HG02884 (cell line): Measurements from ENCODE around the gene FAM240A.

Source experiments
- ATAC-seq: cut with Tn5 transposase; IDR thresholded peaks from one replicate; pipeline ENCODE4 v1.9.1; 2021; ENCODE audit warnings: mild to moderate bottlenecking, moderate library complexity; ENCODE audit not compliant: unreplicated experiment

FAM240A gene

DNA sequence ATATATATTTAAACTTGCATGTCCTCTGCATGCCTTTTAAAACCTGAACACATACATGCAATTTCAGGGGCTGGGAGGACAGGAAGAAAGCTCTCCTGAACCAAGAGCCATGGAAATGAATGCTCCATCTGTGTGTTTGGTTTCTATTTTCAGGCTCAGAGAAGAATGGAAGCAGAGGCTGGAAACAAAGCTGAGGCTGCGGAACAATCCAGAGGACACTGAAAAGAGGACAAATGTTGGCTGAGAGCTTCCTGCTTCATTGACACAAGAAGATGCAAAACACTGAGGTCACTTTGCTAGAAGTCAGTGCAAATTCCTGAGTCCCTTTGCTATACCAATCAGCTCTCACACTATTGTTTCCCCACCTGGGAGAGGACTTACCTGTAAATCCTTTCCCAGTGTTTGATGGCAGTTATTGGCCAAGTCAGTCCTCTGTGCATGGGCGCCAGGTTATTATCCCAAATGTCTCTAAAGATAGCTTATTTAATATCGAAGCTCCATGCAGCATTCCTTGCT, 12.7 kb downstream of the FAM240A start:
- ATAC-seq: no peak

DNA sequence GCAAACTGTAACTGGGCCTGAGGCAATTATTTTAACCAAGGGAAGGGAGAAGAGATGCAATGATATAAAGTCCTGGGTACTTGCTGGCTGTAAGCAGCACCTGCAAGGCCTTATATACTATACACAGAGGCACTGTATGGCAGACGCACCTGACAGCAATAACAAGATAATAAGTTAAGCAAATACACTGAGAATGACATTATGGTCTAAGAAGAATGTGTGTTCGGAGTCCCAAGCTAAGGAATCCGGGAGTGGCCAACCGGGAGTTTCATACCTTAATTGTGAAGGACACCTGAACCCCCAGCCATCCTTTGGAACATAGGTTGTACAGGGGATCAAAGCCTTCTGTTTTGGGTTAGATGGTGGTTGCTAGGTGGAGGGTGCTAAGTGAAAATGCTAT, 13.7 kb downstream of the FAM240A start:
- ATAC-seq: no peak

DNA sequence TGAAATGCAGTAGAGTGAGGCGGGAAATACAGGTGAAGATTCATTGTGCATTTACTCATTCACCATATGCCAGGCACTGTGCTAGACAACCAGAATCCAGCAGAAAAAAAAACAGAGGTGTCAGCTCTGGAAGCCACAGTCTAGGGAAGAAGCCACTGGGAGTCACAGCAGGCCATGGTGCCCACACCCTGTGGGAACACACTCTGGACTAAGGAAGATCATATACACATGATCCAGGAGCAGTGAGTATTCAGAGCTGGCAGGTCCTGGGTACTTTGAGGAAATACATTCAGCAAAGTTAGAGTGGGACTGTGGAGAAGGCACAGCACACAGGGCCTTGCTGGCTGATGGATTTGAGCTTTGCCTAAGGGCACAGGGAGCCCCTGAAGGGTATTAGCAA, 14.8 kb downstream of the FAM240A start:
- no peak for ATAC-seq

DNA sequence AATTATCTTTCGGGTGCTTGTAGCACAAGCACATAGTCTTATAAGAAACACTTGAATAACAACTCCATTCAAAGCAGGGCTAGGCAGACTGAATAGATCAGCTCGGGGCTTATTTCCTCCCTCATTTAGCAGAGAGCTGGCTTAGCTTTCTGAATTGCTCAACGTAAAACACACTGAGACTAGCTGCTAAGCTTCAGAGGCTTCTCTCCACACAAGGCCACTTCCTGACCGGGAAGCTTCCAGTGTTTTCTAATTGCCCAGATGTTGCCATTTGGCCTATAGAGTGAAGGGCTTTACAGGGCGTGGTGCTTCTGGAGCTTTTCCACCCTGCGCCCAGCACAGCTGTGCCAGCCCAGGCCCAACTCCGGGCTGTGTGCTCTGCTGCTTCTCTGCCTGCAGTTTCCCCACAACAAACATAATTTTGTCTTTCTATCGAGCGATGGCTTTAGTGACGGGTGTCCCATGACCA, 16.6 kb downstream of the FAM240A start:
- ATAC-seq: no peak

DNA sequence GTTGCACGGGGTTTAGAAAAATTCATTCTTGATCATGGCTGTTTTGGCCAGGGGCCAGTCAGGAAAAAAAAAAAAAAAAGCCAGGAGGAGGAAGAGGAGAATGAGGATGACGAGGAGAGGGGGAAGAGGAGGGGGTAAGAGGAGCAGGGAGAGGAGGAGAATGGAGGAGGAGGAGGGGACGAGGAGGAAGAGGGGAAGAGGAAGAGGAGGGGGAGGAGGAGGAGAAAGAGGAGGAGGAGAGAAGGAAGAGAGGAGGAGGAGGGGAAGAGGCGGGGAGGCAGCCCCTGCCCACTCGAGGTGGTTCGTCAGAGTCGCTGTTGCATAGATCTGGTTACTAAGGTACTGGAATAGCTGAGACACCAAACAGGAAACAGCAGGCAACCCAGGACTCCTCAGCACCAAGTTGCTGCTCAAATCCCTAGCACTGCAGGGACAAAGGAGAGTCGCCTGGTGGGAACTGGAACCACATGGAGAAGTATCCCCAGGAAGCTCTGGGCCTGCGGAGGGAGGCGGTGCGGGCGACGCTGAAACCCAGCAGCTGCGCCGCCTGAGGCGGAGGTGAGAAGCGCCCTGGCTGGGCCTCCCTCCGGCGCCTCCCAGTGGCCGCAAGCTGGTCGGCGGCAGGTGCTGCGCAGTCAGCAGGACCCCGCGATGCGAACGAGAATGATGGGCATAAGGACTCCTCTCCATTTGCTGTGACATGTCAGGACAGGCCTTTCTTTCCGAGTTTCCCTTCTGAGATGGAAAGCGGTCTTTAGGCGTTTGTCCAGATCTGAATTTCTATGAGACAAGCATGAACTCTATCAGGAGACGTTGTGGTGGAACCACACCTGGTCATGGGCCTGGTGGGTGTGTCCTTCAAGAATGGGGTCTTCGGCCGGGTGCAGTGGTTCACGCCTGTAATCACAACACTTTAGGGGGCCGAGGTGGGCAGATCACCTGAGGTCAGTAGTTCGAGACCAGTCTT, 17.5 kb downstream of the FAM240A start:
- peak; percentile 65 for ATAC-seq

DNA sequence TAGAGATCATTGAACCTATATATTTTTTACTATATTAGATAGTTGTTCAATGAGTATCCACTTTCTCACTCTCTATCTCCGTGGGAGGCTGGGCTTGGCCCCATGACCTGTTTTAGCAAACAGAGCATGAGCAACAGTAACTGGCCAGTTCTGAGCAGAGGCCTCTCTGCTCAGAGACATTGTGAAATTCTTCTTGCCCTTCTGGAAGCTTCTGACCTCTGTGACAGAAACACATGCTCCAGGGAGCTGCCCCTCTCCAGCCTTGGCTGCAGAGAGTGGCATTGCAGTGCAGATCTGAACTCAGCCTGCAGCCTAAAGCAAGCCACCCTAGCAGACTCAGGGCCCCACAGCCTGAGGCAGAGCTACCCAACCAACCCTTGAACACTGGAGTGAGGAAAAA, 20.5 kb downstream of the FAM240A start:
- ATAC-seq: no peak

DNA sequence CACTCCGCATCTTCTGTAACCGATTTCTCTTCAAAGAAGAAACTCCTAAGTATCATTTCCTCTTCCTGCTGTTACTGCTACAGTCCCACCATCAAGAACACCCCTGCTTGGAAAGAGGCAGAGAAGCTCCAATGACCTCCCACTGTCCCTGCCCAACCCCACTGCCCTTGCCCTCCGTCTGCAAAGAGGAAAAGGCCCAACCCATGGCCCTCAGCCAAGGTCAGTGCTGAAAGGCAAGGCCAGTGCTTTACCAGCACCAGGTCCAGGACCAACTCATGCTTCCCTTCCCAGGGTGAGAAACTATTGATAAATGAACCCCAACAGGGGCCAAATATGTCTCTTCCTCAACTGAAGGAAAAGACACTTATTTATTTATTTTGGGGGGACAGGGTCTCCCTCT, 22.5 kb downstream of the FAM240A start:
- ATAC-seq: no peak

DNA sequence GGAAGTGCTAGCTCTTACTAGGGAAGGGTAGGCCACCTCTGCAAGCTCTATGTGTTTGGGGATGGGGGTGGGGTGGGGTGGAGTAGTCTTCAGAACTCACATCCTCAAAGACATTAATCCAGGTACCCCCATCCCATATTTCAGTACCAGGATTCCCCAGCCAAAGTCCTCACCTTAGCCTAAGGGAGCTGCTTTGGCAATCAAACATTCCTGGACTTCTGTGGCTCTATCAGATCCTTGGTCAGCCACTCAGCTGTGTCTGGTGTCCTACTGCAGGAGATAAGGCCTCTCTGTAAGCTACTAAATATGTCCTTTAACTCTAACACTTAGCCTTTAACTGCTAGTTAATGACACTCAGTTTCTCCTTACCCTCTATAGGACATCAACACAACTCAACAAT, 26.9 kb downstream of the FAM240A start:
- ATAC-seq: no peak

DNA sequence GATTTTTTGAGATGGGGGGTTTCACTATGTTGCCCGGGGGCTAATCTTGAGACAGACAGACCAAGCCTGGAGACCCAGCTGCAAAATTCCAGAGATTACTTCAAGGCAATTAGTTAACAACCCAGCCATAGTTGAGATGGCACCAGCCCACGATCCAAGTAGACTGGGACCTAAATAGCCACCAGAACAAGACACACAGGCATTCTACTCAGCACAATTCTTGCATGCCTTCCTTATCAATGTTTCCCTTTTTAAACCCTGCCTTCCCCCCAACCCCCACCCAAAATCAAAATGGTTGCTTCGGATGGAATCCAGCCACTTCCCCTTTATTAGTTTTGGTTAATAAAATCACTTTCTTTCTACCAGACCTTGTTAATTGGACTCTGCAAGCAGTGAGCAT, 28.6 kb downstream of the FAM240A start:
- no peak for ATAC-seq

DNA sequence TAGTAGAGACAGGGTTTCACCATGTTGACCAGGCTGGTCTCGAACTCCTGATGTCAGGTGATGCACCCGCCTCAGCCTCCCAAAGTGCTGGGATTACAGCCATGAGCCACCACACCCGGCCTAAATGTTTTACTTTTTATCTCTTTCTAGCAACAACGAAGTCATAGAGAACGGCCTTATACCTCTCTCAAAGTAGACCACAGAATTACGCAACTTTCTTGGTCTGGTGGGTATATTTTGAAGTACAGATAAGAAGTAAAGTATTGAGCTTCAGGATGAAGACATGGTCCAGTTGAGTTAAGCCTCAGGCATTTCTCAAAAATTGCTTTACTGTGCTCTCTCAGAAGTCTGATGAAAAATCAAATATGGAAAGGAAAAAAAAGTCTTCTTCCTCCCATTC, 30.6 kb downstream of the FAM240A start:
- ATAC-seq: no peak

DNA sequence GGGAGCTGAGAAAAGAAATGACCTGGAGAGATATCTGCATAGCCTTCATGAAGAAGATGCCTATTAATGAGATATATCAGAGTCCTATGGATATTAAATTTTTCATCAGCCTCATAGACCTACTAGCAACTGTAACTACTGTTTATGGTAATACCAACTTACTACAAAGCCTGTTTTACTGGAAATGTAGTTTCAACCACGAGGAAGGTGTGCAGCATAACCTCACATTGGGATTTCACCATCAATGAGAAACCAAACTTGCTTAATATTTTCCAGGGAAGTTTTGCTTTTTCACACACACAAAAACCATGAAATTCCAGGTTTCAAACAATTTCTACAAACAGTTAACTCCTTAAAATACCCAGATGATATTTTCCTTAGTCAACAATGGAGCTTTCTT, 31.4 kb downstream of the FAM240A start:
- no peak for ATAC-seq

DNA sequence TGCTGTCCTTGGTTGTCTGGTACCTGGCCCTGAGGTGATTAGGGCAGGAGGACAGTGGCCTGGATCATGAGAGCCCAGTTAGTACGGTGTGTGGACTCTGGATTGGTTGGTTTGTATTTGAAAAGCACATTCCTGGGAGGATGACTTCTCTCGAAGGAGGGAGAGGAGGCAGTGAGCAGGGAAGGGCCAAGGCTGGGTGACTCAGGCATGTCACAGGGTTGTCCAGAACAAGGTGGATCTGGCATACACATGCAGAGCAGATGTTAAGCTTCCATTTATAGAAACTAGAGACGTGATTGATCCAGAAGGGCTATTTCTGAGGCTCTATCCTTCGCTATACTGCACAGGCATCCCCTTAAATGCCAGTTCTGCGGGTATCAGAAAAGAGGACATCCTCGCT, 34.4 kb downstream of the FAM240A start:
- no peak for ATAC-seq

DNA sequence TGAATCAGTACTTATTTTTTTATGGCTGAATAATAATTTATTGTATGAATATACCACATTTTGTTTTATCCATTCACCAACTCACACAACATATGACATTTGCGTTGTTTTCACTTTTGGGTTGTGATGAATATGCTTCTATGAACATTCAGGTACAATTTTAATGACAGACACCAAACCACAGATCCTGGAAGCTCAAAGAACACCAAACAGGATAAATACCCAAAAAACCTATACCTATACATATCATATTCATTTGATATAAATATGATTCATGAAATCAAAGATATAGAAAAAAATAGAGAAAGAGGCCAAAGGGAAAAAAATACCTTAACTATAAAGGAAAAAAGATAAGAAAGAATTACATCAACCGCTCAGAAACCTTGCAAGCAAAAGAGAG, 35.8 kb downstream of the FAM240A start:
- ATAC-seq: no peak

DNA sequence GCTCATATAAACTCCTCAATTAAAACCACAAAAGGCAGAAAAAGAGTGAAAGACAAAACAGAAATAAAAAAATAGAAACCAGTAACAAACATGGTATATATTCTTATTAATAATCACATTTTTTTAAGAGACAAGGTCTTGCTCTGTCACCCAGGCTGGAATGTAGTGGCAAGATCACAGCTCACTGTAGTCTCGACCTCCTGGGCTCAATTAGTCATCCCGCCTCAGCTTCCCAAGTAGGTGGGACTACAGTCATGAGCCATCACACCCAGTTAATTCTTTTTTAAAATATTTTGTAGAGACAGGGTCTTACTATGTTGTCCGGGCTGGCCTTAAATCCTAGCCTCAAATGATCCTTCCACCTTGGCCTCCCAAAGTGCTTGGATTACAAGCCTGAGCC, 37.1 kb downstream of the FAM240A start:
- ATAC-seq: no peak

DNA sequence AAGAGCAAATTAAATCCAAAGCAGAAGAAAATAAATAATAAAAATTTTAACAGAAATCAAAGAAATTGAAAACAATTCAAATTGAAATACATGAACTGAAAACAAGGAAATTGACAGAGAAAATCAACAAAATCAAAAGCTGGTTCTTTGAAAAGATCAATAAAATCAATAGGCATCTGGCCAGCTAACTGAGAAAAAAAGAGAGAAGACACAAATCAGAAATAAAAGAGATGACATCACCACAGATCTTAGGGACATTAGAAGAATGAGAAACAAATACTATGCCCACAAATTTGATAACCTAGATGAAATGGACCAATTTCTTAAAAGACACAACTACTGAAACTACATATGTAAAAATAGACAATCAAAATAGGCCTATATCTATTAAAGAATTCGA, 38.8 kb downstream of the FAM240A start:
- ATAC-seq: no peak

DNA sequence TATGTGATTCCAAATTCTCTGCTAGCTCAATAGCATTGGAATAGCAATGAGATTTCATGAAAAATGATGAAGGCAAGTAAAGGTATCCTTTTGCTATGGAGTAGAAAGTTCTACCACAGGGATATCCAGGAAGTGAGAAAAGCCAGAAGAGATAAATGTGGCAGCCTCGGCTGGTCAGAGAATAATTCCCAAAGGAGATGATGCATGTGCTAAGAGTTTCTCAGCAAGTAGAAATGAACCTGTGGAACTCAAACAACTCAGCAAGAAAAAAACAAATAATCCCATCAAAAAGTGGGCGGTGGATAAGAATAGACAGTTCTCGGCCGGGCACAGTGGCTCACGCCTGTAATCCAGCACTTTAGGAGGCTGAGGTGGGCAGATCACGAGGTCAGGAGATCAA, 42.9 kb downstream of the FAM240A start:
- no peak for ATAC-seq

DNA sequence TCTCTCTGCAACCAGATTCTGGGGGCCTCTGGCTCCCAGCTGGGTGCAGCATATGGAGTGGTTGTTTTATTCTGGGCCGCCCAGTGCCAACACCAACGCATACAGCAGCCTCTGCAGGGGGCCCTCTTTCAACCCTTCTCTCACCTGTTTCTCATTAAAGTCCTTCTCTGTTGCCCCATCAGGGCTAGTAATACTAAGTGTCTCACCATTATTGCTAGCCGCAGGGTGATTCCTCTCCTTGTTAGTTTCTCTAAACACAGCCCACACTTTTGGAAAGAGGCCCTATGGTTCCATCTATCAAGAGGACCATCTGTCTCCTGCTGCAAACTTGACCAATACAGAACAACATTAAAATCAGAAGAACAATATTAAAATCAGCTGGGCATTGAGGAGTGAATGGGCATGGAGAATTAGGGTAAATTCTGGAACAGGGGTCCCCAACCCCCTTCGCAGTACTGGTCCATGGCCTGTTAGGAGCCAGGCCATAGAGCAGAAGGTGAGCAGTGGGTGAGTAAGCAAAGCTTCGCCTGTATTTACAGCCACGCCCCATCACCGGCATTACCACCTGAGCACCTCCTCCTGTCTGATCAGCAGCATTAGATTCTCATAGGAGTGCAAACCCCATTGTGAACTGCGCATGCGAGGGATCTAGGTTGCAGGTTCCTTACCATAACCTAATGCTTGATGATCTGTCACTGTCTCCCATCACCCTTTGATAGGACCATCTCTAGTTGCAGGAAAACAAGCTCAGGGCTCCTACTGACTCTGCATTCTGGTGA, 44.6 kb downstream of the FAM240A start:
- ATAC-seq: no peak

DNA sequence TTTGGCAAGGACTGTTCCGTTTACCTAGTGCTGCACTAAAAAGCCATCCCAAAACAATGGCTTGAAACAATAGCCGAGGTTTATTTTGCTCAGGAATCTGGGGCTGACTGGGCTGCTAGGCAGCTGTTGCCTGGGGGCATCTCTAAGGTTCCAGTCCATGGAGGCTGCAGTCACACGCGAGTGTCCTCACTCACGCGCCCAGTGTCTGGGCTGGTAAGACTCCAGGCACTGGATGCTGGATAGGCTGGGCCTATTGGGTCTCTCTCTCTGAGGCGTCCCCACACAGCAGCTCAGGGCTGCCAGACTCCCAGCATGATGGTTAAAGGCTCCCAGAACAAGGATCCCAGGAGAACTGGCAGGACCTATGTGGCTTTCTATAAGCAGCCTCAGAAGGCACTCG, 47.0 kb downstream of the FAM240A start:
- no peak for ATAC-seq

DNA sequence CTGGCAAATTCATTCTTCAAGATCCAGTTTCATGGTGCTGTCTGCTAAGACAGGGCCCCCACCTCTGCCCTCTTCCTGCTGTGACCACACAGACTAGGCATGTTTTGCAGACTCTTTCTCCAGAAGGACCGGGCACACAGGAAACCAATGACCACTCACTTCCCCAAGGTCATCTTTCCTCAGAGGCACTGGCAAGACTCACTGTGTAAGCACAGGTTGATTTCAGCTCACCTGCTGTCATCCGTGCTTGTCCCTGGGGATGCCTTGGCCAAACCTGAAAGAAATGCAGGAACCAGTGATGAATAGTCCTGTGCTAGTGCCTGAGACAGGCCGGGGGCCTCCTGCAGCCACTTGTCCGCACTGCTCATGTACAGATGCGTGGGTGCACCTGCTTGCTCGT, 47.7 kb downstream of the FAM240A start:
- no peak for ATAC-seq

DNA sequence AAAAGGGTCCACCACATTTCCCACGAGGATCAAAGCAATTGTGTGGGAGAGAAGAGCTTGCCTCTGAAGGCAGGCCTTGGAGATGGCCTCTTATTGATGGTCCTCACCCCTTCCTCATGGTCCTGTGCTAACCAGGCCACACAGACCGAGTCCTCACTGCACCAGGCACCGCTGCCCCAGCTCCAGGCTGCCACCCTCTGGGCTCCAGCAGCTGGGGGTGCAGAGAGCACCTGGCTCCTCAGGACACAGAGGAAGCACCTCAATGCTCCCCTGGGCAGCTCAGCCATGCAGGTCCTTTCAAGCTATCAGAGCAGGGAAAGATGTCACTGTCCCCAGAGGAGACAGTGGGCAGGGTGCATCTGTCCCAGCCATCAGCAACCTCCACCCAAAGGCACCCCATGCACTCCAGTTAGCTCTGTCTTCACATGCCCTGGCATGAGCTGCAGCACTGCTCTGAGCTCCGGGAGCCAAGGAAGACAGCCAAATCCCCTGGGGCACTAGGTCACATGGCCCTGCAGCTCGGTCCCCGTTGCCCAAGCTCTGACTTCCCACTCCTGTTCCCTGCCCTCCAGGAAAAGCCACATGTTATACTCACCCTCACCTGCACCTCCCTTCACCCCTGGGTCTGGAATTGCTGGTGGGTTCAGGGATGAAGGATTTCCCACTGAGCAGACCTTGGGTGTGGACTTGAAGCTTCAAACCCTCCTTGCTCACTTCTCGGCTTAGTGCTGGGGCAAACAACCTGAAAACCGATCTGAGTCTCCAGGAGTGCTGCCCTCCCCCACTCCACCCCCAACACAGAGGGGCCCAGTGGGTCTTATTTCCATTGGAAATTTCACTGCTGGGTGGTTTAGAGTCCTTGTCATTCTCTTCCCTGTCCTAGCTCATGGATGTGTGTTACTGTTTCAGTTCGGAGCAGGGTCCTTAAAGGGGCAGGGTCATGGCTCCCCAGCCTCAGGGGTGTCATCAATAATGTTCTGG, 48.5 kb downstream of the FAM240A start:
- no peak for ATAC-seq
